GM12875 (cell line): Measurements from ENCODE around the gene BMAL1.
"Not testable (repeated sequence)": the region's sequence is repeated elsewhere in the genome, so short reads cannot be mapped to it uniquely, and the experiment has no call there.

Source experiments
- H3K4me3 ChIP-seq: one replicate; pipeline ENCODE4 v1.5.1; 2011; ENCODE audit warnings: low read depth, low read length, control low read depth
- CTCF ChIP-seq: IDR thresholded peaks from 2 replicates; pipeline ENCODE4 v1.5.1; 2011; ENCODE audit warnings: low read depth, mild to moderate bottlenecking, control low read depth, inconsistent platforms, low read length, moderate library complexity, borderline replicate concordance; ENCODE audit not compliant: insufficient read depth

Gene BMAL1

GRCh38 chr11:13434247-13435205, 156.9 kb downstream of the BMAL1 start:
- H3K4me3 ChIP-seq = no peak overlapping the region
- no peak for TF ChIP-seq CTCF

- not testable (repeated sequence) for H3K4me3 ChIP-seq
These were observed 159.2 kb downstream of the BMAL1 start for GRCh38 chr11:13436836-13437235.
